HepG2 (cell line): ENCODE results near the gene CFAP61. TPM values are rescaled to one million over a fixed set of nuclear protein-coding genes. Genes with fewer than 3 reads are reported as not detected.

Source experiments
- ELF3 ChIP-seq: IDR thresholded peaks from 2 replicates; pipeline ENCODE4 v1.6.1; 2016; ENCODE audit warnings: missing genetic modification reagents, missing compliant biosample characterization
- FOXA3 ChIP-seq: IDR thresholded peaks from 2 replicates; pipeline ENCODE4 v1.6.1; 2016; ENCODE audit warnings: missing genetic modification reagents, missing compliant biosample characterization
- FOXO1 ChIP-seq: sonication (generic); formaldehyde crosslinking; IDR thresholded peaks from 2 replicates; pipeline ENCODE4 v1.4.0; 2020; ENCODE audit warnings: missing genetic modification reagents
- GMEB2 ChIP-seq: IDR thresholded peaks from 2 replicates; pipeline ENCODE4 v1.6.1; 2016; ENCODE audit warnings: missing biosample characterization, missing genetic modification reagents, low read depth
- HNF4A ChIP-seq: sonication (generic); formaldehyde crosslinking; IDR thresholded peaks from 2 replicates; pipeline ENCODE4 v1.4.0; 2020; ENCODE audit warnings: missing genetic modification reagents
- KDM1A ChIP-seq: IDR thresholded peaks from 2 replicates; pipeline ENCODE4 v1.6.1; 2016; ENCODE audit warnings: missing compliant biosample characterization
- NR0B2 ChIP-seq: sonication (generic); formaldehyde crosslinking; IDR thresholded peaks from 2 replicates; pipeline ENCODE4 v1.4.0; 2020; ENCODE audit warnings: mild to moderate bottlenecking, missing genetic modification reagents
- RNF2 ChIP-seq: fragments of 450-650 bp; conservative IDR thresholded peaks from 2 replicates; pipeline ENCODE4 v1.6.1; 2016; ENCODE audit warnings: low read depth
- TOPORS ChIP-seq: sonication (generic); formaldehyde crosslinking; IDR thresholded peaks from 2 replicates; pipeline ENCODE4 v1.8.0; 2023; ENCODE audit warnings: mild to moderate bottlenecking, missing genetic modification reagents
- U2AF1 ChIP-seq: fragments of 200-400 bp; formaldehyde crosslinking; optimal IDR thresholded peaks from 2 replicates; pipeline ENCODE3; 2017; ENCODE audit warnings: mild to moderate bottlenecking, low read depth, low read length
- USF2 ChIP-seq, 2 experiments: sonication (generic) in 1 of 2; formaldehyde crosslinking in 1 of 2; IDR thresholded peaks; 2 replicates each; pipeline versions ENCODE4 v1.5.1 to v1.6.1; 2011 to 2020; ENCODE audit warnings: borderline replicate concordance in 1 of 2, low read depth in 1 of 2, low read length in 1 of 2, mild to moderate bottlenecking in 1 of 2, missing genetic modification reagents in 1 of 2, moderate library complexity in 1 of 2
- ZKSCAN1 ChIP-seq: fragments of 150-350 bp; IDR thresholded peaks from 2 replicates; pipeline ENCODE4 v1.6.1; 2014; ENCODE audit warnings: low read length
- ZNF10 ChIP-seq: sonication (generic); formaldehyde crosslinking; IDR thresholded peaks from 2 replicates; pipeline ENCODE4 v1.4.0; 2020; ENCODE audit warnings: mild to moderate bottlenecking, low read depth, missing genetic modification reagents, borderline replicate concordance
- ZNF335 ChIP-seq: sonication (generic); formaldehyde crosslinking; IDR thresholded peaks from 2 replicates; pipeline ENCODE4 v1.4.0; 2020; ENCODE audit warnings: missing genetic modification reagents
- ZNF660 ChIP-seq: sonication (generic); formaldehyde crosslinking; IDR thresholded peaks from 2 replicates; pipeline ENCODE4 v1.5.1; 2020; ENCODE audit warnings: mild to moderate bottlenecking, low read depth, missing genetic modification reagents, borderline replicate concordance
- polyA plus RNA-seq, 8 experiments: library from polyadenylated mRNA; depleted of rRNA in 3 of 8; stranded (reverse) in 7 of 8; unstranded in 1 of 8; fragments of >200 nt; fragmentation: Illumina TruSeq in 4 of 8; extraction: Trizol in 4 of 8; gene quantifications; 2 replicates each; pipeline versions ENCODE4 v1.2.1 to v1.2.3, GENCODE V29; 2011 to 2016; ENCODE audit warnings: low read depth in 4 of 8, missing spikeins in 1 of 8, mixed read lengths in 1 of 8; ENCODE audit not compliant: insufficient read depth in 1 of 8
- total RNA-seq, 5 experiments: library from RNA; depleted of rRNA; stranded (reverse); fragments of >200 nt; fragmentation: Illumina TruSeq; extraction: Trizol; gene quantifications; 2 replicates each; pipeline ENCODE4 v1.2.3, GENCODE V29; 2016; ENCODE audit warnings: low read depth in 1 of 5
- TF ChIP-seq, protein P1 (sequence below): IDR thresholded peaks from 2 replicates; pipeline ENCODE4 v1.6.1; 2012; ENCODE audit warnings: low read length, improper control_type of control experiment
- TF ChIP-seq, protein P2 (sequence below): sonication (generic); formaldehyde crosslinking; IDR thresholded peaks from 2 replicates; pipeline ENCODE4 v1.4.0; 2020; ENCODE audit warnings: missing genetic modification reagents
- TF ChIP-seq, protein P3 (sequence below): sonication (generic); formaldehyde crosslinking; IDR thresholded peaks from 2 replicates; pipeline ENCODE4 v1.5.0; 2020; ENCODE audit warnings: missing genetic modification reagents

Gene CFAP61
- total and polyA plus RNA-seq, 2 of the 13 experiments (the other 11 are each of a cell fraction or from before 2014, with no cell fraction given), result 0.27 TPM; not detected in 1

GRCh38 chr20:20005342-20005741, 47.0 kb upstream of the CFAP61 start (continued):
- TF ChIP-seq, protein P1, sequence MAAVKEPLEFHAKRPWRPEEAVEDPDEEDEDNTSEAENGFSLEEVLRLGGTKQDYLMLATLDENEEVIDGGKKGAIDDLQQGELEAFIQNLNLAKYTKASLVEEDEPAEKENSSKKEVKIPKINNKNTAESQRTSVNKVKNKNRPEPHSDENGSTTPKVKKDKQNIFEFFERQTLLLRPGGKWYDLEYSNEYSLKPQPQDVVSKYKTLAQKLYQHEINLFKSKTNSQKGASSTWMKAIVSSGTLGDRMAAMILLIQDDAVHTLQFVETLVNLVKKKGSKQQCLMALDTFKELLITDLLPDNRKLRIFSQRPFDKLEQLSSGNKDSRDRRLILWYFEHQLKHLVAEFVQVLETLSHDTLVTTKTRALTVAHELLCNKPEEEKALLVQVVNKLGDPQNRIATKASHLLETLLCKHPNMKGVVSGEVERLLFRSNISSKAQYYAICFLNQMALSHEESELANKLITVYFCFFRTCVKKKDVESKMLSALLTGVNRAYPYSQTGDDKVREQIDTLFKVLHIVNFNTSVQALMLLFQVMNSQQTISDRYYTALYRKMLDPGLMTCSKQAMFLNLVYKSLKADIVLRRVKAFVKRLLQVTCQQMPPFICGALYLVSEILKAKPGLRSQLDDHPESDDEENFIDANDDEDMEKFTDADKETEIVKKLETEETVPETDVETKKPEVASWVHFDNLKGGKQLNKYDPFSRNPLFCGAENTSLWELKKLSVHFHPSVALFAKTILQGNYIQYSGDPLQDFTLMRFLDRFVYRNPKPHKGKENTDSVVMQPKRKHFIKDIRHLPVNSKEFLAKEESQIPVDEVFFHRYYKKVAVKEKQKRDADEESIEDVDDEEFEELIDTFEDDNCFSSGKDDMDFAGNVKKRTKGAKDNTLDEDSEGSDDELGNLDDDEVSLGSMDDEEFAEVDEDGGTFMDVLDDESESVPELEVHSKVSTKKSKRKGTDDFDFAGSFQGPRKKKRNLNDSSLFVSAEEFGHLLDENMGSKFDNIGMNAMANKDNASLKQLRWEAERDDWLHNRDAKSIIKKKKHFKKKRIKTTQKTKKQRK, result no peak
- TF ChIP-seq KDM1A (CRISPR knock-in tag) (no peak), ZKSCAN1 (no peak), RNF2 (no peak), TOPORS (CRISPR knock-in tag) (no peak), FOXO1 (CRISPR knock-in tag) (no peak), ZNF660 (CRISPR knock-in tag) (no peak), FOXA3 (no peak), NR0B2 (CRISPR knock-in tag) (no peak), GMEB2 (CRISPR knock-in tag) (no peak), USF2 (IDR thresholded peaks at IDR 0.05; ENCODE audit: low read depth, low read length) (no peak), USF2 (CRISPR knock-in tag; IDR thresholded peaks at IDR 0.05; ENCODE audit: borderline replicate concordance) (no peak), U2AF1 (no peak), ZNF335 (no peak), ELF3 (no peak), HNF4A (CRISPR knock-in tag) (no peak), ZNF10 (CRISPR knock-in tag) (no peak)
- TF ChIP-seq, protein P2, sequence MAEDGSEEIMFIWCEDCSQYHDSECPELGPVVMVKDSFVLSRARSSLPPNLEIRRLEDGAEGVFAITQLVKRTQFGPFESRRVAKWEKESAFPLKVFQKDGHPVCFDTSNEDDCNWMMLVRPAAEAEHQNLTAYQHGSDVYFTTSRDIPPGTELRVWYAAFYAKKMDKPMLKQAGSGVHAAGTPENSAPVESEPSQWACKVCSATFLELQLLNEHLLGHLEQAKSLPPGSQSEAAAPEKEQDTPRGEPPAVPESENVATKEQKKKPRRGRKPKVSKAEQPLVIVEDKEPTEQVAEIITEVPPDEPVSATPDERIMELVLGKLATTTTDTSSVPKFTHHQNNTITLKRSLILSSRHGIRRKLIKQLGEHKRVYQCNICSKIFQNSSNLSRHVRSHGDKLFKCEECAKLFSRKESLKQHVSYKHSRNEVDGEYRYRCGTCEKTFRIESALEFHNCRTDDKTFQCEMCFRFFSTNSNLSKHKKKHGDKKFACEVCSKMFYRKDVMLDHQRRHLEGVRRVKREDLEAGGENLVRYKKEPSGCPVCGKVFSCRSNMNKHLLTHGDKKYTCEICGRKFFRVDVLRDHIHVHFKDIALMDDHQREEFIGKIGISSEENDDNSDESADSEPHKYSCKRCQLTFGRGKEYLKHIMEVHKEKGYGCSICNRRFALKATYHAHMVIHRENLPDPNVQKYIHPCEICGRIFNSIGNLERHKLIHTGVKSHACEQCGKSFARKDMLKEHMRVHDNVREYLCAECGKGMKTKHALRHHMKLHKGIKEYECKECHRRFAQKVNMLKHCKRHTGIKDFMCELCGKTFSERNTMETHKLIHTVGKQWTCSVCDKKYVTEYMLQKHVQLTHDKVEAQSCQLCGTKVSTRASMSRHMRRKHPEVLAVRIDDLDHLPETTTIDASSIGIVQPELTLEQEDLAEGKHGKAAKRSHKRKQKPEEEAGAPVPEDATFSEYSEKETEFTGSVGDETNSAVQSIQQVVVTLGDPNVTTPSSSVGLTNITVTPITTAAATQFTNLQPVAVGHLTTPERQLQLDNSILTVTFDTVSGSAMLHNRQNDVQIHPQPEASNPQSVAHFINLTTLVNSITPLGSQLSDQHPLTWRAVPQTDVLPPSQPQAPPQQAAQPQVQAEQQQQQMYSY (CRISPR knock-in tag), result no peak
- TF ChIP-seq, protein P3, sequence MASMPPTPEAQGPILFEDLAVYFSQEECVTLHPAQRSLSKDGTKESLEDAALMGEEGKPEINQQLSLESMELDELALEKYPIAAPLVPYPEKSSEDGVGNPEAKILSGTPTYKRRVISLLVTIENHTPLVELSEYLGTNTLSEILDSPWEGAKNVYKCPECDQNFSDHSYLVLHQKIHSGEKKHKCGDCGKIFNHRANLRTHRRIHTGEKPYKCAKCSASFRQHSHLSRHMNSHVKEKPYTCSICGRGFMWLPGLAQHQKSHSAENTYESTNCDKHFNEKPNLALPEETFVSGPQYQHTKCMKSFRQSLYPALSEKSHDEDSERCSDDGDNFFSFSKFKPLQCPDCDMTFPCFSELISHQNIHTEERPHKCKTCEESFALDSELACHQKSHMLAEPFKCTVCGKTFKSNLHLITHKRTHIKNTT (CRISPR knock-in tag), result no peak
